Activated CD4-positive, alpha-beta T cell treated with anti-CD3 and anti-CD28 coated beads for 1 hour (primary cell): ENCODE measurements around the gene PLEKHG4B.
"Not testable (repeated sequence)": the region's sequence is repeated elsewhere in the genome, so short reads cannot be mapped to it uniquely, and the experiment has no call there.

Experiments
- DNase-seq: peaks from one replicate; pipeline ENCODE4 v3.0.0-alpha.2; 2020

PLEKHG4B gene

GRCh38 chr5:94113-94892, 2.3 kb downstream of the PLEKHG4B start:
- no peak for DNase-seq

- no peak for DNase-seq
Observed at GRCh38 chr5:95241-95980, 3.4 kb downstream of the PLEKHG4B start.

- no peak for DNase-seq
Observed at GRCh38 chr5:96976-97660, 5.2 kb downstream of the PLEKHG4B start.

DNA sequence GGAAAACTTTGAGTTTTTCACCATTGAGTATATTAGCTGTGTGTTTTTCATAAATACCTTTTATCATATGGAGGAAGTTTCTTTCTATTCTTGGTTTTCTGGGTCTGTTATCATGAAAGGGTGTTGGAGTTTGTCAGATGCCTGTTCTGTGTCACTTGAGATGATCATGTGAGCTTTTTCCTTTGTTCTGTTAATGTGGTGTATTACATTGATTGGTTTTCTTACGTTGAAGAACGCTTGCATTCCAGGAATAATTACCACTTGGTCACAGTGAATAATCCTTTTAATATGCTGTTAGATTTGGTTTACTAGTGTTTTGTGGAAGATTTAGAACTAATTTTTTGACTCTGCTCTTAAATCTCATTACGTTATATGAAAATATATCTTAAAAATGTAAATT, 7.8 kb downstream of the PLEKHG4B start:
- DNase-seq = no peak

- no peak for DNase-seq
Observed at GRCh38 chr5:102411-103043, 10.6 kb downstream of the PLEKHG4B start.

DNA sequence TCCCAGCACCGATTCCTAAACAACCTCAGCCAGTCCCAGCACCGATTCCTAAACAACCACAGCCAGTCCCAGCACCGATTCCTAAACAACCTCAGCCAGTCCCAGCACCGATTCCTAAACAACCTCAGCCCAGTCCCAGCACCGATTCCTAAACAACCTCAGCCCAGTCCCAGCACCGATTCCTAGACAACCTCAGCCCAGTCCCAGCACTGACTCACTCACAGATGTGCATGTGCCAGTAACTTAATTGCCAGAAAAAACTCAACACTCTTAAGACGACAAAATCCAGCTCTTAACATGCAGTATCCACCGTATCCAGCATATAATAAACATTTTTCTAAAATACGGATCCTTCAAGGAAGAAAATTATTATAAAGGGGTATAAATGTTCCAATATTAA, 12.1 kb downstream of the PLEKHG4B start:
- DNase-seq = not testable (repeated sequence)

- DNase-seq = no peak
Observed at GRCh38 chr5:104778-105296, 12.9 kb downstream of the PLEKHG4B start.

DNA sequence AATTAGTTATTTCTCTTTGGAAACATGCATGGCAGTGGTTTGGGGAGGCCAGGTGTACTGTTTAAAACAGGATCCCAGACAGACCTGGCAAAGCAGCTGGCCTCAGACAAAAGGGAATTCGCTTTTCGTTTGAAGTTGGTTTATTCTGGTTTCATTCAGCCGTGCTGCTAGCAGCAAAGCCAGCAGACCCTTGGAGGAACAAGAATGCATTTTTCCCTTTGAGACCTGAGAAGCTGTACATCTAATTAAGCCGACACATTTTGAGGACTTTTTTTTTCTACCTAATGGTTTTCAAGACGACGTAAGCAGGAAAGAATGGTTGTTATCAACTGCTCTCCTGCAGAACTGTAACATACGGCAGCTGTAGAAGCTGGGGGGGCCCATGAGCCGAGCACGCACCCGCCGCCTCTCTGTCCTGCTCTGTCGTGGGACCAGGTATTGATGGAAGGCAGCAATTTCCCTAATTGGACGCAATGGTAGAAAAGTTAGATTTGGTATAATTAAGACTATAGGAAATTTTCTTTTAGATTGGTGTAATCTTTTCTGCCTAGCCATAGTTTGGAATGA, 13.6 kb downstream of the PLEKHG4B start:
- DNase-seq = no peak

DNA sequence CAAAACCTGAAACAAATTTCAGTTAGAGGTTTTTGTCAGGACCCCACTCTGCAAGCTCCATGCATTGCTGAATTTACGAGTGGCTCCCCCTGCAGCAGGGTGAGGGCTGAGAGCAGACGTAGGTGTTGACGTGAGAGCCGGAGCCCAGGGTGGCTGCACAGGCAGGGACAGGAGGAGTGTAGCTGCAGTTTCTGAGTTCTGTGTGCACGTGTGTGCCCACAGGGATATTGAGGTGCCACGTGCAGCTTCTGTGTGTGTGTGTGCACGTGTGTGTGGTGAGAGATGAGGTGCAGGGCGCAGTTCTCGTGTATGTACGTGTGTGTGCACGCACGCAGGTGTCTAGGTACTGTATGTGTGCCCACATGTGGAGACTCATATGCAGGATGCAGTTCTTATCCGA, 14.6 kb downstream of the PLEKHG4B start:
- DNase-seq = no peak

DNA sequence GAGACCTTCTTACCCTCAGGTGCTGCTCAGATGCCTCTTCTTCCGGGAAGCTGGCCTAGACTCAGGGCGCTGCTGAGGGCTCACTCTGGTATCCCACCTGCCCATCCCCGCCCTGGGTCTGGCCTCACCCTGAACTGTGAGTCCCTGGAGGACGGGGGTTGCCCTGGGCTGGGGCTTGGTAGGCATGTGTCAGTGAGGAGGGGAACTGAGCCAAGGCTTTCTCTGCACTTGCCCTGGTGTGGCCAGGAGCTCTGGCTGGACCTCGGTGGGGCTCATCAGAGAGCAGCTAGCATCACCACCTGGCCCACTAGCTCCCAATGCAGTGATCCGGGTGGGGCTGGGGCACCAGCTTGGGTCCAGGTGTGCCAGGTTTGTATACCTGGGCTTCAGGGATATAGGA, 15.6 kb downstream of the PLEKHG4B start:
- DNase-seq = no peak

GRCh38 chr5:109826-110225, 17.9 kb downstream of the PLEKHG4B start:
- no peak for DNase-seq

GRCh38 chr5:110270-110888, 18.4 kb downstream of the PLEKHG4B start:
- DNase-seq = no peak

DNA sequence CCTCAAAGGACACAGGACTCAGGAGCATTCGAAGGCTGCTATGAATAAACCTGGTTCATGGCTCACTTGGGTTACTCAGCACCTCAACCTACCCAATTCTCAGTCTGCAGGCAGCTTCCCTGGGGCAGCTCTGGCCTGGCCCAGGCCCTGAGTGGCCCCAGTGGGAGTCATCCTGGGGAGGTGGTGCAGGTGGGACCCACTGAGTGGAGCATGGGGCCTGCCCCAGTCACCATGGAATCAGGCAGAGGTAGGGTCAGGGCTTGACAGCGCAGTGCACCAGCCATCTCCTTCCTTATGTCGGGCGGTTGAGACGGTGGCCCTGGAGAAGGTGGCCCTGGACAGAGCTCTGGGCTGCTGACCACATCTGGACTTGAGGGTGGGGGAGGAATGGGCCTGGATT, 19.2 kb downstream of the PLEKHG4B start:
- DNase-seq = no peak

- DNase-seq = no peak
Observed at GRCh38 chr5:119486-120097, 27.6 kb downstream of the PLEKHG4B start.

DNA sequence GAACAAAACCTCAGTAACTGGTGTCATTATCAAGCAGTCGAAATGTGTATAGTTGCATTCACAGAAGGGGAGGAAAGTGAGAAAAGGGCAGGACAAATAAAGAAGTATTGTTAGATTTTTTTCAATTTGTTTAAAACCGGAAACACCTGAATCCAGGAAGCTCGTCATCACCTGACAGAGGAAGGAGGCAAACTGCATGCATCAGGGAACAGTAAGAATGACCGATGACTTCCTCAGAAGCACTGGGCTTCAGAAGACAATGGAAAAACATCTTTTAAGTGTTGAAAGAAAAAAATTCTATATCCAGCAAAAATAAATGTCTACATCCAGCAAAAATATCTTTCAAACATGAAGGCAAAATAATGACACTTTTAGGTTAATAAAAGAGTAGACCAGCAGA, 29.5 kb downstream of the PLEKHG4B start:
- DNase-seq = no peak

- no peak for DNase-seq
Observed at GRCh38 chr5:125815-126214, 33.8 kb downstream of the PLEKHG4B start.

DNA sequence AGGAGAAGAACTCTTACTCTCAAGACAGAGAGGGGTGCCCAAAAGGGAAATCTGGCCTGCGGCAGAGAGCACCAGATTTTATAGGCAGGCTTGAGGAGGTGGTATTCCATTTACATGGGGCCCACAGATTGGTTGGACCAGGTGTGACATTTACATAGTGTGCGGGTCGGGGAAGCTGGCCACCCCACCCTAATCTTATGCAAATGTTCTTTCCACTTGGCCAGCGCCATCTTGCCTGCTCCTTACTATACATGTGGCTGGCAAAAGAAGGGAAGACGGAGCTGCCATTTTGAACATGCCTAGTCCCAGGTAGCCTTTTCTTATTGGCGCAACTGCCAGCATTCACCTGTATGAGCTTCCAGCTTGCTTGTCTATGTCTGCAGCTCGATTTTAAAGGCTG, 34.8 kb downstream of the PLEKHG4B start:
- no peak for DNase-seq

- DNase-seq = no peak
Observed at GRCh38 chr5:127886-128285, 35.9 kb downstream of the PLEKHG4B start.

DNA sequence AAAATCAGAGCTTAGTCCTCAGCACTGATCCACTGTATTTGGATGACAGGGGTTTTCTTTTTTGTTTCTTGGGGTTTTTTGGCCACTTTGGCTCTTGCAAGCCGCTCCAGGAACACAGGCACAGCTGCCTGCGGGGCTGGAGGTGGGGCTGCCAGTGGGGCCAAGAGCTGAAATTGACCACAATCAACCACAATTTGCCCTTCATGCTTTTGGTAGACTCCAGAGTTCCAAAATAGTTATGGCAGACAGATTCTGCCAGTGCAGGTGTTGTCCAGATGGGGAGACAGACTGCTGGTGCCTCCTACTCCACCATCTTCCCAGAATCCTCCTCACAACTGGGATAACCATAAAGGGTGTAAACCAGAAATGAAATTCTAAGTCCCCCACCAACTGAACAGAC, 36.5 kb downstream of the PLEKHG4B start:
- no peak for DNase-seq

DNA sequence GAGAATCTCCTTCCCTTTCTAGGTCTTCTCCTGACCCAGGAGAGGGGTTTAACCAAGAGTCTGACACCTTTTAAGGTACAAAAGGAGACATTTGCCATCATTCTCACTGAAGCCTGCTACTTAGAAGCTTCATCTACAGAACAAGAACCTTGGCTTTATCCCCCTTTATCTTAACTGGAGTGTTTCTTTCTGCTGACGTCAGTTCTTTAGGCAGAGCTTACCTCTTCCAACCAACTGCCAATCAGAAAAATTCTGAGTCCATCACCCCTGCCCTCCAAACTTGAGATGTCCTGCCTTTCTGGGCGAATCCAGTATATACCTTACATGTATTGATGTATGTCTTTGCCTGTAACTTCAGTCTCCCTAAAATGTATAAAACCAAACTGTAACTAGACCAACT, 37.2 kb downstream of the PLEKHG4B start:
- DNase-seq = no peak

DNA sequence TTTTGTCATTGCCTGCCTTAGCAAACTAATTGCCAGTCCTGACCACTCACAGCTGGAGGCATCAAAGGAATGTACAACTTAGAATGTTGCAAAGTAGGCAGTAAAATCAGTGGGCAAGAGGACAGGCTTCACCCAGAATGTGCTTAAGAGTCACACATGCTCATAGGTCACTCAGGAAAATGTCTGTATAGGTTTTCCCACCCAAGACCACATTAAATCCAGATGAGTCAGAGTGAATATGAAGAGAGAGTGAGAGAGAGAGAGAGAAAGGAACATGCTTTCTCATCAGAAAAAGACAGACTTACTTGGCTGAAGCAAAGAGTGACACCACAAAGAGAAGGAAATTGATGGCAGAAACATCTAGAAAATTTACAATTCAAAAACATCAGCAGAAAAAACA, 37.9 kb downstream of the PLEKHG4B start:
- DNase-seq = no peak

DNA sequence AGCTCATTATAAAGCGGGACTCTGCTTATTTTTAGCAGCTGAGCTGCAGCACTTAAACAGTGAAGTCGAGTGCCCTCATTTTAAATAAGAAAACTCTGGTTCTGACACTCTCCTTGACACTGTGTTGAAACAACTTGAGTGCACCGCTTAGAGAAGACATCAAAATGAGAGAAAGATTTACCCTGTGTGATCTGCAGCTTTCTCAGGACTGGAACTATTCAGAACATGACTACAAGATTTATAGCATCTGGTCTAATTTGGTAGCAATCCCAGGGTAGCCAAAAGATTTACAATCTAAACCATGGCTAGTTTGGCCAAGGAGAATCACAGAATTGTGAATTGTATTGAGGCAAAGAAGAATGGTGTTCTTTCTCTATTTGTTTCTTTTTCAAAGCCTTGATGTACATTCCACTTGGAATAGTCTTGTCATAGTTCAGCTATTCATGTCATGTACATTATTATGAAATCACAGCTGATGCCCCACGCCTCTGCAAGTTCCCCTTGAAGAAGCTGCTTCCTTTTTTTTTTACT, 38.7 kb downstream of the PLEKHG4B start:
- DNase-seq = no peak
